ENCODE results near the gene ADAMTS16.

DNA sequence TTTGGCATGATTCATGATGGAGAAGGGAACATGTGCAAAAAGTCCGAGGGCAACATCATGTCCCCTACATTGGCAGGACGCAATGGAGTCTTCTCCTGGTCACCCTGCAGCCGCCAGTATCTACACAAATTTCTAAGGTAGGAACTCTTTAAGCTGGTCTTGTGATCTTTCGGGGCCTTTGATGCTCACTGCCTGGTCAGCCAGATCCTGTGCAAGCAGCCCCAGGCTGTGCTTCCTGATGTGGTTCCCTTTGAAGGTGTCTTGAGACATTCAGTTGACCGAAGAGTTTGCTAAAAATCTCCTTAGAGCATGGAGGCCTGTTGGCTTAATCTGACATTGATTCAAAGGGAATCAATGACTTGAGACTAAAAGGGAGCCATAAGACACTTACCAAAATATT is 60.0 kb downstream of the ADAMTS16 start:
- TF ChIP-seq ZKSCAN8 (CRISPR knock-in tag; IDR thresholded peaks at IDR 0.05), result no peak
- TF ChIP-seq HES1 (IDR thresholded peaks at IDR 0.05; ENCODE audit: low read depth), result no peak
- TF ChIP-seq, protein P1, sequence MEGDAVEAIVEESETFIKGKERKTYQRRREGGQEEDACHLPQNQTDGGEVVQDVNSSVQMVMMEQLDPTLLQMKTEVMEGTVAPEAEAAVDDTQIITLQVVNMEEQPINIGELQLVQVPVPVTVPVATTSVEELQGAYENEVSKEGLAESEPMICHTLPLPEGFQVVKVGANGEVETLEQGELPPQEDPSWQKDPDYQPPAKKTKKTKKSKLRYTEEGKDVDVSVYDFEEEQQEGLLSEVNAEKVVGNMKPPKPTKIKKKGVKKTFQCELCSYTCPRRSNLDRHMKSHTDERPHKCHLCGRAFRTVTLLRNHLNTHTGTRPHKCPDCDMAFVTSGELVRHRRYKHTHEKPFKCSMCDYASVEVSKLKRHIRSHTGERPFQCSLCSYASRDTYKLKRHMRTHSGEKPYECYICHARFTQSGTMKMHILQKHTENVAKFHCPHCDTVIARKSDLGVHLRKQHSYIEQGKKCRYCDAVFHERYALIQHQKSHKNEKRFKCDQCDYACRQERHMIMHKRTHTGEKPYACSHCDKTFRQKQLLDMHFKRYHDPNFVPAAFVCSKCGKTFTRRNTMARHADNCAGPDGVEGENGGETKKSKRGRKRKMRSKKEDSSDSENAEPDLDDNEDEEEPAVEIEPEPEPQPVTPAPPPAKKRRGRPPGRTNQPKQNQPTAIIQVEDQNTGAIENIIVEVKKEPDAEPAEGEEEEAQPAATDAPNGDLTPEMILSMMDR (IDR thresholded peaks at IDR 0.05 in 2 of 3, conservative IDR thresholded peaks at IDR 0.05 in 1 of 3; ENCODE audit: insufficient read depth in 2 of 3, low read depth in 1 of 3, low read length in 3 of 3), result no peak
- no peak for TF ChIP-seq ZNF589 (CRISPR knock-in tag; IDR thresholded peaks at IDR 0.05; ENCODE audit: low read depth)
- TF ChIP-seq ZNF124 (CRISPR knock-in tag; IDR thresholded peaks at IDR 0.05), result no peak
- TF ChIP-seq ZNF274 (IDR thresholded peaks at IDR 0.05; ENCODE audit: borderline replicate concordance, low read depth, low read length), result no peak
- TF ChIP-seq PRDM10 (IDR thresholded peaks at IDR 0.05; ENCODE audit: partially characterized antibody), result no peak
- TF ChIP-seq ZNF24 (IDR thresholded peaks at IDR 0.05), result no peak
- TF ChIP-seq TARDBP (IDR thresholded peaks at IDR 0.05), result no peak
- no peak for TF ChIP-seq ZNF174 (CRISPR knock-in tag; IDR thresholded peaks at IDR 0.05)
- TF ChIP-seq RAD21 (CRISPR knock-in tag; conservative IDR thresholded peaks at IDR 0.05 in 1 of 2, IDR thresholded peaks at IDR 0.05 in 1 of 2), result no peak
